Inferior parietal cortex (tissue), 1 donor: ENCODE measurements around the gene C12orf57.

ENCODE experiments used
- DNase-seq: peaks from one replicate; pipeline ENCODE4 v3.0.0-alpha.2; 2016; ENCODE audit errors: extremely low spot score

The C12orf57 gene

GRCh38 chr12:6953442-6954315 is 9.9 kb downstream of the C12orf57 start:
- DNase-seq, result no peak

- no peak for DNase-seq
Observed at GRCh38 chr12:6954316-6955107, 10.7 kb downstream of the C12orf57 start.

- no peak for DNase-seq
Observed at GRCh38 chr12:6955108-6956020, 11.5 kb downstream of the C12orf57 start.

- DNase-seq, result no peak
Observed at GRCh38 chr12:6956021-6956727, 12.4 kb downstream of the C12orf57 start.

GRCh38 chr12:6957151-6957701 is 13.4 kb downstream of the C12orf57 start:
- no peak for DNase-seq

GRCh38 chr12:6957741-6958608 is 14.2 kb downstream of the C12orf57 start:
- DNase-seq, result no peak

GRCh38 chr12:6958609-6959057 is 14.8 kb downstream of the C12orf57 start:
- DNase-seq, result no peak

GRCh38 chr12:6959058-6959804 is 15.4 kb downstream of the C12orf57 start:
- no peak for DNase-seq

- no peak for DNase-seq
Observed at GRCh38 chr12:6959805-6960592, 16.2 kb downstream of the C12orf57 start.

- no peak for DNase-seq
Observed at GRCh38 chr12:6960593-6961277, 16.9 kb downstream of the C12orf57 start.

GRCh38 chr12:6961278-6961694 is 17.5 kb downstream of the C12orf57 start:
- peak; percentile 13 for DNase-seq

GRCh38 chr12:6961695-6962284 is 18.0 kb downstream of the C12orf57 start:
- DNase-seq, result peak; percentile 29

- no peak for DNase-seq
Observed at GRCh38 chr12:6962285-6963015, 18.6 kb downstream of the C12orf57 start.

GRCh38 chr12:6963016-6963731 is 19.4 kb downstream of the C12orf57 start:
- no peak for DNase-seq

- no peak for DNase-seq
Observed at GRCh38 chr12:6963791-6964413, 20.1 kb downstream of the C12orf57 start.
